SU-DHL-6 (cell line): Measurements from ENCODE around the gene HEATR3.

ENCODE experiments used
- H2AFZ ChIP-seq: fragments of 200-600 bp; sonication (generic); 2 replicates; pipeline ENCODE4 v1.6.1; 2014; ENCODE audit warnings: low read depth, mild to moderate bottlenecking, moderate library complexity, mixed read lengths, antibody characterized with exemption, low read length; ENCODE audit not compliant: severe bottlenecking
- H3F3A ChIP-seq: fragments of 200-600 bp; shearing (Covaris generic); 2 replicates; pipeline ENCODE4 v1.6.0; 2016; ENCODE audit warnings: antibody characterized with exemption, mild to moderate bottlenecking; ENCODE audit not compliant: insufficient read depth
- H3K27ac ChIP-seq: fragments of 200-600 bp; sonication (generic); 2 replicates; pipeline ENCODE4 v1.5.1; 2016; ENCODE audit warnings: low read depth, mild to moderate bottlenecking, low read length, moderate library complexity, mixed read lengths
- H3K27me3 ChIP-seq: fragments of 200-600 bp; sonication (generic), shearing (Covaris generic); 2 replicates; pipeline ENCODE4 v1.6.0; 2014; ENCODE audit warnings: mild to moderate bottlenecking, low read length
- H3K36me3 ChIP-seq: fragments of 200-600 bp; sonication (generic); 2 replicates; pipeline ENCODE4 v1.6.1; 2014; ENCODE audit warnings: mild to moderate bottlenecking, low read length, mixed read lengths
- H3K4me2 ChIP-seq: fragments of 300-600, 200-600 bp; shearing (Covaris generic), sonication (generic); 2 replicates; pipeline ENCODE4 v1.6.0; 2014; ENCODE audit warnings: low read length, low read depth, mild to moderate bottlenecking; ENCODE audit not compliant: poor library complexity, severe bottlenecking
- H3K4me3 ChIP-seq: fragments of 200-600 bp; sonication (generic); 2 replicates; pipeline ENCODE4 v1.5.1; 2014; ENCODE audit warnings: antibody characterized with exemption, low read length, mild to moderate bottlenecking, mixed read lengths; ENCODE audit not compliant: insufficient read depth, poor library complexity, severe bottlenecking
- H3K79me2 ChIP-seq: fragments of 200-600 bp; sonication (generic); 2 replicates; pipeline ENCODE4 v1.6.1; 2014; ENCODE audit warnings: mild to moderate bottlenecking, low read length, moderate library complexity; ENCODE audit not compliant: insufficient read depth
- H3K9ac ChIP-seq: fragments of 200-600 bp; sonication (generic); 2 replicates; pipeline ENCODE4 v1.7.0; 2014; ENCODE audit warnings: mild to moderate bottlenecking, low read length
- H3K9me2 ChIP-seq: fragments of 200-600 bp; sonication (generic); replicated peaks from 2 replicates; pipeline ENCODE4 v1.6.1; 2014; ENCODE audit warnings: low read length; ENCODE audit not compliant: insufficient read depth
- H3K9me3 ChIP-seq: fragments of 200-600 bp; sonication (generic); 2 replicates; pipeline ENCODE4 v1.6.1; 2014; ENCODE audit warnings: low read length, mixed read lengths; ENCODE audit not compliant: insufficient read depth
- H4K20me1 ChIP-seq: fragments of 200-600 bp; sonication (generic); 2 replicates; pipeline ENCODE4 v1.6.1; 2014; ENCODE audit warnings: low read depth, mild to moderate bottlenecking, antibody characterized with exemption, low read length, moderate library complexity, mixed read lengths
- EZH2phosphoT487 ChIP-seq: fragments of 200-600 bp; sonication (generic), shearing (Covaris generic); conservative IDR thresholded peaks from 2 replicates; pipeline ENCODE4 v1.6.1; 2018; ENCODE audit warnings: mild to moderate bottlenecking, antibody characterized with exemption, low read length, moderate library complexity, mixed read lengths
- TF ChIP-seq, protein P1 (sequence below): fragments of 200-600 bp; sonication (generic); IDR thresholded peaks from one replicate; pipeline ENCODE4 v1.5.1; 2017; ENCODE audit warnings: antibody characterized with exemption, mild to moderate bottlenecking, low read length, moderate library complexity; ENCODE audit not compliant: insufficient read depth, poor library complexity, severe bottlenecking

HEATR3 gene

DNA sequence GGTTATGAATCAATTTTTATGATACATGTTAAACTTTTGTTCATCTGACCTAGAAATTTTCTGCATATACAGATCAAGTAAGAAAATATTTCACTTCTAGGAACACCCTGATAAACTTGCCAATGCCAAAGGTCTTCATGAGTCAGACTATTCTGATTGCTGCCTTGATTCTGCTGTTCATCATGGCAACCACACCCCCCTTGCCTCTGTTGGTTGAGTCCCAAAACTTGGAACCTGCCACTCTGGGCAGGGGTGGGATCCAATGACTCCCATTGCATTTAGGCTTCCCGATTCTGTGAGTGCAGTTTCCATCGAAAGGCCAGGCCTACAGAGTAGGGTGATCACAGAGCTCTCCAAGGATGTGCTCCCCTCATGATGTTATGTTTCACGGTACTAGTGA lies 71.5 kb downstream of the HEATR3 start:
- H3K9me3 ChIP-seq, result no peaks in the 10 kb centered on the region
- no peak overlapping the region for H3K27ac ChIP-seq
- H2AFZ ChIP-seq, result no peak overlapping the region
- TF ChIP-seq, protein P1, sequence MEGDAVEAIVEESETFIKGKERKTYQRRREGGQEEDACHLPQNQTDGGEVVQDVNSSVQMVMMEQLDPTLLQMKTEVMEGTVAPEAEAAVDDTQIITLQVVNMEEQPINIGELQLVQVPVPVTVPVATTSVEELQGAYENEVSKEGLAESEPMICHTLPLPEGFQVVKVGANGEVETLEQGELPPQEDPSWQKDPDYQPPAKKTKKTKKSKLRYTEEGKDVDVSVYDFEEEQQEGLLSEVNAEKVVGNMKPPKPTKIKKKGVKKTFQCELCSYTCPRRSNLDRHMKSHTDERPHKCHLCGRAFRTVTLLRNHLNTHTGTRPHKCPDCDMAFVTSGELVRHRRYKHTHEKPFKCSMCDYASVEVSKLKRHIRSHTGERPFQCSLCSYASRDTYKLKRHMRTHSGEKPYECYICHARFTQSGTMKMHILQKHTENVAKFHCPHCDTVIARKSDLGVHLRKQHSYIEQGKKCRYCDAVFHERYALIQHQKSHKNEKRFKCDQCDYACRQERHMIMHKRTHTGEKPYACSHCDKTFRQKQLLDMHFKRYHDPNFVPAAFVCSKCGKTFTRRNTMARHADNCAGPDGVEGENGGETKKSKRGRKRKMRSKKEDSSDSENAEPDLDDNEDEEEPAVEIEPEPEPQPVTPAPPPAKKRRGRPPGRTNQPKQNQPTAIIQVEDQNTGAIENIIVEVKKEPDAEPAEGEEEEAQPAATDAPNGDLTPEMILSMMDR, result no peak
- no peak for TF ChIP-seq EZH2phosphoT487
- no peak overlapping the region for H3K9ac ChIP-seq
- H3K4me3 ChIP-seq, result no peak overlapping the region
- H3K27me3 ChIP-seq, result no peaks in the 10 kb centered on the region
- no peaks in the 10 kb centered on the region for H3K9me2 ChIP-seq
- H3K36me3 ChIP-seq, result no peaks in the 10 kb centered on the region
- no peak overlapping the region for H3K4me2 ChIP-seq
- no peaks in the 10 kb centered on the region for H3K79me2 ChIP-seq
- H4K20me1 ChIP-seq, result no peaks in the 10 kb centered on the region
- H3F3A ChIP-seq, result no peaks in the 10 kb centered on the region

DNA sequence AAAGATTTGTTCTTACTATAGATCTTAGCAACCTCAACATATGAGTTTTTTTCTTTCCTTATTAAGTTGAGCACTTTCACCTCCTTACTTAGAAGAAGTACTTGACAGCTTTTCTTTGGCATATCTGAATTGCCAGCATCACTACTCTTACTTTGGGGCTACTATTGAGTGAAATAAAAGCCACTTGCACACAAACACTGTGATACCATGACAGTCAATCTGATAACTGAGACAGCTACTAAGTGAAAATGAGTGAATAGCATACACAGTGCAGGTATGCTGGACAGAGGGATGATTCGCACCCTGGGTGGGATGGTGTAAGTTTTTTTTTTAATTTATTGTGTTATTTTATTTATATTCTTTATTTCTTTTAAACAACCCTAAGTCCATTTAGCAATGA lies 73.8 kb downstream of the HEATR3 start:
- no peaks in the 10 kb centered on the region for H4K20me1 ChIP-seq
- H3K9ac ChIP-seq, result no peak overlapping the region
- H3K9me2 ChIP-seq, result no peaks in the 10 kb centered on the region
- no peak overlapping the region for H2AFZ ChIP-seq
- TF ChIP-seq, protein P1, result no peak
- TF ChIP-seq EZH2phosphoT487, result no peak
- H3K4me2 ChIP-seq, result no peak overlapping the region
- no peak overlapping the region for H3K4me3 ChIP-seq
- H3K27ac ChIP-seq, result no peak overlapping the region
- H3K9me3 ChIP-seq, result no peaks in the 10 kb centered on the region
- H3K27me3 ChIP-seq, result no peaks in the 10 kb centered on the region
- no peaks in the 10 kb centered on the region for H3K36me3 ChIP-seq
- H3F3A ChIP-seq, result no peaks in the 10 kb centered on the region
- no peaks in the 10 kb centered on the region for H3K79me2 ChIP-seq

GRCh38 chr16:50144211-50144610 lies 78.4 kb downstream of the HEATR3 start:
- Histone ChIP-seq H3K79me2 (no peaks in the 10 kb centered on the region), H3K4me2 (no peak overlapping the region), H3K9me2 (no peaks in the 10 kb centered on the region), H2AFZ (no peak overlapping the region), H3K4me3 (no peak overlapping the region), H3F3A (no peaks in the 10 kb centered on the region), H4K20me1 (no peaks in the 10 kb centered on the region), H3K27ac (no peak overlapping the region), H3K9me3 (no peaks in the 10 kb centered on the region), H3K27me3 (no peaks in the 10 kb centered on the region), H3K9ac (no peak overlapping the region), H3K36me3 (no peaks in the 10 kb centered on the region)
- TF ChIP-seq, protein P1, result no peak
- no peak for TF ChIP-seq EZH2phosphoT487
